Thyroid gland (tissue), 4 donors: ENCODE measurements around the gene RTN1.

Experiments
- POLR2A ChIP-seq, 2 donors: fragments of 450-650 bp; IDR thresholded peaks; one replicate each; pipeline ENCODE4 v1.6.1; 2017; ENCODE audit warnings: antibody characterized with exemption in 2 of 2, mild to moderate bottlenecking in 2 of 2, moderate library complexity in 1 of 2
- TF ChIP-seq, protein P1 (sequence below), 6 experiments: fragments of 200-600 bp in 3 of 6; fragments of 450-650 bp in 3 of 6; sonication (generic) in 3 of 6; IDR thresholded peaks; one replicate each; pipeline ENCODE4 v1.5.1; 2016 to 2019; ENCODE audit warnings: antibody characterized with exemption in 6 of 6, mild to moderate bottlenecking in 2 of 6, inconsistent platforms in 1 of 6, moderate library complexity in 1 of 6

DNA sequence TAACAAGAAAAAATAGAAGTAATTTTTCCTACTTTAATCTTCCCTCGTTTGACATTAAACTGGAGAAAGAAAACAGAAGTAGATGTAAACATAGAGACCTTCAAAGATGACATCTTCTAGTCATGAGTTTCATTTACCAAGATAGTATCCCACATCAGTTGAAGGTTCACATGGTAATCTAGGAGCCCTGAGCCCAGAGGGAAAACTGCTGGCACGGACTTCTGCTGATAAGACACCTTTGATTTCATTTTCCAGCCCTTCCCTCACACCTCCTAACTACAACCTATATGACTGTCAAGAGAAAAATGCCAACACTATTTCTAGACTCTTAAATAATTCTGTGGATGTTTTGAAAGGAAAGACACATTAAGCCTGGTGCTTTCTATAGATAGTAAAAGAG lies 247.9 kb downstream of the RTN1 start:
- TF ChIP-seq, protein P1, sequence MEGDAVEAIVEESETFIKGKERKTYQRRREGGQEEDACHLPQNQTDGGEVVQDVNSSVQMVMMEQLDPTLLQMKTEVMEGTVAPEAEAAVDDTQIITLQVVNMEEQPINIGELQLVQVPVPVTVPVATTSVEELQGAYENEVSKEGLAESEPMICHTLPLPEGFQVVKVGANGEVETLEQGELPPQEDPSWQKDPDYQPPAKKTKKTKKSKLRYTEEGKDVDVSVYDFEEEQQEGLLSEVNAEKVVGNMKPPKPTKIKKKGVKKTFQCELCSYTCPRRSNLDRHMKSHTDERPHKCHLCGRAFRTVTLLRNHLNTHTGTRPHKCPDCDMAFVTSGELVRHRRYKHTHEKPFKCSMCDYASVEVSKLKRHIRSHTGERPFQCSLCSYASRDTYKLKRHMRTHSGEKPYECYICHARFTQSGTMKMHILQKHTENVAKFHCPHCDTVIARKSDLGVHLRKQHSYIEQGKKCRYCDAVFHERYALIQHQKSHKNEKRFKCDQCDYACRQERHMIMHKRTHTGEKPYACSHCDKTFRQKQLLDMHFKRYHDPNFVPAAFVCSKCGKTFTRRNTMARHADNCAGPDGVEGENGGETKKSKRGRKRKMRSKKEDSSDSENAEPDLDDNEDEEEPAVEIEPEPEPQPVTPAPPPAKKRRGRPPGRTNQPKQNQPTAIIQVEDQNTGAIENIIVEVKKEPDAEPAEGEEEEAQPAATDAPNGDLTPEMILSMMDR (IDR thresholded peaks at IDR 0.05): no peak
- TF ChIP-seq POLR2A (IDR thresholded peaks at IDR 0.05): no peak
